ENCODE data around the gene HOXB5.

HOXB5 gene

DNA sequence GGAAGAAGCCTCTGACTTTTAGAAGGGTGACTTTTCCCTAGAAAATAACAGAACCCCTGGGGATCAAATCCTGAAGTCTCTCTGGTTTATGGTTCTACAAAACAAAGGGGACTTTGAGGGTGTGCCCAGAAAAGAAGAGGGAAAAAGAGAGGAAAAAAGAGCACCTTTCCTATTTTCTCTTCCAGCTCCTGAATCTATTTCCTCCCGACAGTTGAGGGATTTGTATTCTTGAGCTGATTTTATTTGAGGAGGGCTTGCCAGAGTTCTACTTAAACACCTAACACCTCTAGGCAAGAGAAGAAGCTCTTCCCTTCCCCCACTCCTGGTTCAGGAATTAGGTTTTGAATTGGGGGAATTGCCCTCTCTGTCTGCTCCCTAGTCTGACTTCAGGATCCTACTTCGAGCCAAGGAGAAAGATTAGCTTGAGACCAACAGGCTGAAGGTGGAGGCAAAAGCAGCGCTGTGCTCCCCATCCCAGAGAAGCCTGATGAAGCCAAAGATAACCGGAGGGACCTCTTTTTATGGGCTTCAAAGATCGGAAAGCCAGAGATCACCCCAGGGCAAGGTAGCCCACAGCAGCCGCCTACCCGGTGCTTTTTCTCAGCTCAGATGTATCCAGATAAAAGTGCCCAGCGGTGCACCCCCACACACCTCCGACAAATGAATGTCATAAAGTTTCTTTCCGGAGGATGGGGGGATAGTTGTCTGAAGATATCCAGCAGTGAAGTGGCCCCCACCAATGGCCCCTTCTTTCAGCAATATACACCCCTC lies 4.3 kb downstream of the HOXB5 start:
- Histone ChIP-seq H4K91ac (ENCODE audit: low read depth, low read length) (peak overlapping the region; percentile 32), H3K14ac (ENCODE audit: low read length) (peak overlapping the region; percentile 42), H3K4me2 (ENCODE audit: low read length) (peak overlapping the region; percentile 62), H2AFZ (ENCODE audit: insufficient read depth, low read length, poor library complexity) (no peak overlapping the region), H4K8ac (ENCODE audit: low read depth, low read length) (peak overlapping the region; percentile 24), H4K12ac (ENCODE audit: low read depth, low read length) (no peak overlapping the region), H3K9ac (ENCODE audit: low read length) (no peak overlapping the region), H3K4me3 (ENCODE audit: low read depth, low read length) (no peak overlapping the region), H3K27ac (ENCODE audit: low read depth, low read length) (peak overlapping the region; percentile 29), H2AK5ac (ENCODE audit: low read length) (no peak overlapping the region), H3K79me2 (ENCODE audit: control insufficient read depth, insufficient read depth, low read length, poor library complexity) (peaks cover 4% of the 10 kb centered on the region), H3K79me1 (ENCODE audit: low read length) (peaks cover 10% of the 10 kb centered on the region), H3K4me1 (ENCODE audit: control insufficient read depth in 1 of 2, insufficient read depth in 2 of 2, low read length in 2 of 2) (peaks cover 29 to 47% of the 10 kb centered on the region in 2 experiments), H2BK12ac (ENCODE audit: low read length) (no peak overlapping the region), H3K23ac (ENCODE audit: low read length) (no peak overlapping the region), H2BK5ac (ENCODE audit: low read depth, low read length, poor library complexity) (no peak overlapping the region), H3K36me3 (ENCODE audit: control insufficient read depth in 1 of 2, insufficient read depth in 2 of 2, low read length in 2 of 2) (no peaks in the 10 kb centered on the region), H3K4ac (ENCODE audit: low read depth, low read length) (no peak overlapping the region), H2BK120ac (ENCODE audit: insufficient read depth, low read length, poor library complexity) (peak overlapping the region; percentile 34), H3K18ac (ENCODE audit: low read length) (no peak overlapping the region), H3K27me3 (ENCODE audit: insufficient read depth, low read length) (peaks cover under 1% of the 10 kb centered on the region), H3K9me3 (ENCODE audit: insufficient read depth, low read depth, low read length) (no peaks in the 10 kb centered on the region)
- no CpG with 5 or more reads among the region's 10 CpGs for WGBS (ENCODE audit: extremely low coverage, insufficient coverage, insufficient read length)
- DNase-seq: no peak

DNA sequence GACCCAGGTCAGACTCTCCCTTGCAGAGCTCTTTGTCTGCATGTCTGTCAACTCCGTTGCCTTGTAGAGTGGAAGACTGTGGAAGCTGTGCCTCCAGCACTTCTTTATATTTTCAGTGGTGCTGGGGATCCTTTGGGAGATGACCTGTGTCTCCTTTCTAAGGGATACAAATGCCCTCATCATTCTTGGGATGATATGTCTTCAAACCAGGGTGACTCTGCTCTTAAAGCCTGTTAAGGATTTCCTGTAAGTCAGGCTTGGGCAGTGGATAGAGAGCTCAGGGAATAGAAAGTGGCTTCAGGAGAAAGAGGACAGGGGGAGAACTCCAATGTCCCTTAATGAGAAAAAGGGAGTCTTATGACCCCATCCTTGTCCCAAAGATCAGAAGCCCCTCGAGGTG lies 5.1 kb downstream of the HOXB5 start:
- H3K4me1 ChIP-seq (ENCODE audit: control insufficient read depth in 1 of 2, insufficient read depth in 2 of 2, low read length in 2 of 2): peaks cover 28 to 47% of the 10 kb centered on the region in 2 experiments
- no peak overlapping the region for H4K91ac ChIP-seq (ENCODE audit: low read depth, low read length)
- peak overlapping the region; percentile 54 for H2BK120ac ChIP-seq (ENCODE audit: insufficient read depth, low read length, poor library complexity)
- H3K9ac ChIP-seq (ENCODE audit: low read length): no peak overlapping the region
- no peak overlapping the region for H4K12ac ChIP-seq (ENCODE audit: low read depth, low read length)
- no peak overlapping the region for H2AFZ ChIP-seq (ENCODE audit: insufficient read depth, low read length, poor library complexity)
- DNase-seq: peak in 1 of 2 donors; percentile 27
- H3K18ac ChIP-seq (ENCODE audit: low read length): no peak overlapping the region
- H3K23ac ChIP-seq (ENCODE audit: low read length): no peak overlapping the region
- H2AK5ac ChIP-seq (ENCODE audit: low read length): no peak overlapping the region
- no peak overlapping the region for H4K8ac ChIP-seq (ENCODE audit: low read depth, low read length)
- H3K36me3 ChIP-seq (ENCODE audit: control insufficient read depth in 1 of 2, insufficient read depth in 2 of 2, low read length in 2 of 2): no peaks in the 10 kb centered on the region
- H3K79me2 ChIP-seq (ENCODE audit: control insufficient read depth, insufficient read depth, low read length, poor library complexity): peaks cover 4% of the 10 kb centered on the region
- H3K14ac ChIP-seq (ENCODE audit: low read length): no peak overlapping the region
- H3K4me3 ChIP-seq (ENCODE audit: low read depth, low read length): no peak overlapping the region
- peak overlapping the region; percentile 62 for H3K4me2 ChIP-seq (ENCODE audit: low read length)
- H2BK12ac ChIP-seq (ENCODE audit: low read length): peak overlapping the region; percentile 40
- no peaks in the 10 kb centered on the region for H3K9me3 ChIP-seq (ENCODE audit: insufficient read depth, low read depth, low read length)
- H2BK5ac ChIP-seq (ENCODE audit: low read depth, low read length, poor library complexity): no peak overlapping the region
- peaks cover 10% of the 10 kb centered on the region for H3K79me1 ChIP-seq (ENCODE audit: low read length)
- no peak overlapping the region for H3K27ac ChIP-seq (ENCODE audit: low read depth, low read length)
- no CpG with 5 or more reads among the region's 2 CpGs for WGBS (ENCODE audit: extremely low coverage, insufficient coverage, insufficient read length)
- no peak overlapping the region for H3K4ac ChIP-seq (ENCODE audit: low read depth, low read length)
- peaks cover 3% of the 10 kb centered on the region for H3K27me3 ChIP-seq (ENCODE audit: insufficient read depth, low read length)

DNA sequence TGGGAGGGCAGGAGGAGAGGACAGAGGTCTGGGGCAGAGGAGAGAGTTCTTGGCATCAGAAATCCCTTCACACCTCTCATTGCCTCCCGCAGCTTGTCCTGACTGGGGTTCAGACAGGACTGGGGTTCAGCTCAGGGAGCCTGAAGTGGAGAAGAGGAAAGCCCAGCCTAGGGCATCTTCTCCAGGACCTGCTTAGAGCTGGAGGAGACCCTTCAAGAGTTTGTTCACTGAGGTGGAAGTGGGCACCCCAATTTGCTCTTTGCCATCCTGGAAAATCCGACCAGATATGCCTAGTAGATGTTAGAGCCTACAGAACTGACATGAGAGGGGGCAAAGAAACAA lies 5.5 kb downstream of the HOXB5 start:
- Histone ChIP-seq H3K4ac (ENCODE audit: low read depth, low read length) (no peak overlapping the region), H3K23ac (ENCODE audit: low read length) (no peak overlapping the region), H2BK120ac (ENCODE audit: insufficient read depth, low read length, poor library complexity) (peak overlapping the region; percentile 11), H2AK5ac (ENCODE audit: low read length) (peak overlapping the region; percentile 18), H3K18ac (ENCODE audit: low read length) (no peak overlapping the region), H4K12ac (ENCODE audit: low read depth, low read length) (no peak overlapping the region), H3K36me3 (ENCODE audit: control insufficient read depth in 1 of 2, insufficient read depth in 2 of 2, low read length in 2 of 2) (no peaks in the 10 kb centered on the region), H3K79me1 (ENCODE audit: low read length) (peaks cover 6% of the 10 kb centered on the region), H4K91ac (ENCODE audit: low read depth, low read length) (peak overlapping the region; percentile 25), H3K27ac (ENCODE audit: low read depth, low read length) (no peak overlapping the region), H3K79me2 (ENCODE audit: control insufficient read depth, insufficient read depth, low read length, poor library complexity) (peaks cover under 1% of the 10 kb centered on the region), H3K4me1 (ENCODE audit: control insufficient read depth in 1 of 2, insufficient read depth in 2 of 2, low read length in 2 of 2) (peaks cover 24 to 43% of the 10 kb centered on the region in 2 experiments), H3K9ac (ENCODE audit: low read length) (no peak overlapping the region), H2BK5ac (ENCODE audit: low read depth, low read length, poor library complexity) (no peak overlapping the region), H2AFZ (ENCODE audit: insufficient read depth, low read length, poor library complexity) (no peak overlapping the region), H3K9me3 (ENCODE audit: insufficient read depth, low read depth, low read length) (no peaks in the 10 kb centered on the region), H3K4me2 (ENCODE audit: low read length) (no peak overlapping the region), H3K14ac (ENCODE audit: low read length) (no peak overlapping the region), H2BK12ac (ENCODE audit: low read length) (peak overlapping the region; percentile 15), H3K4me3 (ENCODE audit: low read depth, low read length) (no peak overlapping the region), H4K8ac (ENCODE audit: low read depth, low read length) (peak overlapping the region; percentile 12), H3K27me3 (ENCODE audit: insufficient read depth, low read length) (peaks cover 3% of the 10 kb centered on the region)
- no CpG with 5 or more reads among the region's 2 CpGs for WGBS (ENCODE audit: extremely low coverage, insufficient coverage, insufficient read length)
- no peak for DNase-seq

DNA sequence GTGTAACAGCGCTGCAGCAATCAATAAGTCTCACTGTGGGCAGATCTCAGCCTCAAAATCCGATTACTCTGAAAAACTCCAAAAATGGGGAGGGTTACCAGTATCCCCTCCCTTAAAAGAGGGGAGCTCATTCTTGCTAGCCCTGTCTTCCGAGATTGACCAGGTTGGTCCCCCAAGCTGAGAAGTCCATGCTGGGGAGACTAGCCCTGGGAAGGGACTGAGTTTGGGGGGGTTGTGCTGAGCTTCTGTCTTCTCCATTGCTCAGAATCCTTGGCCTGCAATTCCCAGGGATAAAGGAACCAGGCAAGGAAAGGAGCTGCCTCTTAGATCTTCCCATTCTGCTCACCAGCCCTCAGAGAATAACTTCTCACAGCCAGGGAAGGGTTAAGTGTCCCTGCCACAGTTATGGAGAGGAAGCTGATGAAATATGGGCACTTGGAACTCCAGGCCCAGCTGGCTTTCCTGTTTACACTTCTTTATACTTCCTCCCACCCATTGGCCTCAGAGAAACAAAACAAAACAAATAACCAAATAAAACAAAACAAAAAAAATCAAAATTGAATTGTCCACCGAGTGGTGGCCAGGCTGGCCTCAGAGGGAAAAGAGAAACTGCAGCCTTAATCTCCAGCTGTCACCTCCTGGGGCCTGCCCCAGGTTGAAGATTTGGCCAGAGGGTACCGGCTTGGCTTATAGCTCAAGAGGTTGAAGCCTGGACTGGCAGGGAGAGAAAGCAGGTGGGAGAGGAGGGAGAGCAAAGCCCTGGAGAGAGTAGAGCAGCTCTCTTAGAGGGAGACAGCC lies 6.1 kb downstream of the HOXB5 start:
- Histone ChIP-seq H3K27ac (ENCODE audit: low read depth, low read length) (no peak overlapping the region), H3K4ac (ENCODE audit: low read depth, low read length) (no peak overlapping the region), H2BK5ac (ENCODE audit: low read depth, low read length, poor library complexity) (no peak overlapping the region), H3K9me3 (ENCODE audit: insufficient read depth, low read depth, low read length) (no peaks in the 10 kb centered on the region), H3K79me2 (ENCODE audit: control insufficient read depth, insufficient read depth, low read length, poor library complexity) (no peaks in the 10 kb centered on the region), H3K9ac (ENCODE audit: low read length) (no peak overlapping the region), H3K36me3 (ENCODE audit: control insufficient read depth in 1 of 2, insufficient read depth in 2 of 2, low read length in 2 of 2) (no peaks in the 10 kb centered on the region), H3K18ac (ENCODE audit: low read length) (no peak overlapping the region), H4K8ac (ENCODE audit: low read depth, low read length) (peak overlapping the region; percentile 12), H2AFZ (ENCODE audit: insufficient read depth, low read length, poor library complexity) (no peak overlapping the region), H4K12ac (ENCODE audit: low read depth, low read length) (no peak overlapping the region), H3K4me3 (ENCODE audit: low read depth, low read length) (no peak overlapping the region), H3K14ac (ENCODE audit: low read length) (no peak overlapping the region), H3K79me1 (ENCODE audit: low read length) (peaks cover 5% of the 10 kb centered on the region), H2BK12ac (ENCODE audit: low read length) (peak overlapping the region; percentile 15), H2AK5ac (ENCODE audit: low read length) (peak overlapping the region; percentile 18), H2BK120ac (ENCODE audit: insufficient read depth, low read length, poor library complexity) (peak overlapping the region; percentile 11), H3K23ac (ENCODE audit: low read length) (no peak overlapping the region), H4K91ac (ENCODE audit: low read depth, low read length) (peak overlapping the region; percentile 49), H3K4me2 (ENCODE audit: low read length) (no peak overlapping the region), H3K4me1 (ENCODE audit: control insufficient read depth in 1 of 2, insufficient read depth in 2 of 2, low read length in 2 of 2) (peaks cover 27 to 42% of the 10 kb centered on the region in 2 experiments), H3K27me3 (ENCODE audit: insufficient read depth, low read length) (peaks cover 3% of the 10 kb centered on the region)
- no peak for DNase-seq
- WGBS (ENCODE audit: extremely low coverage, insufficient coverage, insufficient read length): no CpG with 5 or more reads among the region's 5 CpGs

All from trophoblast cell (in vitro differentiated cells and primary cell).